K562 (cell line): ENCODE data around the gene TFAP2A. TPM values are rescaled to one million over a fixed set of nuclear protein-coding genes. Genes with fewer than 3 reads are reported as not detected.

Source experiments
- ATAC-seq: fragments of 200-7000 bp; cut with Tn5 transposase; 3 replicates; pipeline ENCODE4 v1.9.1; 2020; ENCODE audit warnings: moderate library complexity
- BruUV-seq: library from RNA; stranded (reverse); fragments of 400-500 nt; replicated peaks from 2 replicates; lab custom pipeline; 2021; lab: Mats Ljungman, UMichigan
- CTCF ChIA-PET: fragments of 300-600 bp; formaldehyde crosslinking; extraction: SDS; loops from one replicate; lab custom pipeline; 2021; ENCODE audit warnings: low intra/inter-chr PET ratio; lab: Yijun Ruan, JAX
- POLR2A ChIA-PET: fragments of 300-600, 350-650 bp; sonication (Branson Sonifier 250); formaldehyde crosslinking; extraction: SDS; loops from one replicate; lab custom pipeline; 2021; ENCODE audit warnings: antibody characterized with exemption, inconsistent platforms; lab: Yijun Ruan, JAX
- DNase-seq, 4 experiments: peaks; one replicate each; pipeline versions ENCODE4 v3.0.0 to v3.0.0-alpha.2; 2011 to 2018; ENCODE audit warnings: low spot score in 3 of 4, mixed read lengths in 3 of 4; ENCODE audit errors: extremely low read depth in 1 of 4
- FAIRE-seq: peaks from 2 replicates; lab custom pipeline; 2011; peaks lifted over from hg19 to GRCh38; lab: Jason Lieb, UNC
- H2AFZ ChIP-seq: 2 replicates; pipeline ENCODE4 v1.6.0; 2011; ENCODE audit warnings: low read depth, low read length, control low read depth, inconsistent platforms
- H3K27ac ChIP-seq: fragments of 200-600 bp; 3 replicates; pipeline ENCODE4 v1.8.0; 2011; ENCODE audit warnings: low read depth, mild to moderate bottlenecking, control low read depth, inconsistent platforms, low read length, moderate library complexity, mixed read lengths; ENCODE audit errors: extremely low read depth
- H3K27me3 ChIP-seq, 2 experiments: fragments of 300-600 bp in 1 of 2; 2 replicates in 1 of 2; 3 replicates in 1 of 2; pipeline versions ENCODE4 v1.6.0 to v1.8.0; 2011; ENCODE audit warnings: inconsistent platforms in 2 of 2, low read length in 2 of 2, mild to moderate bottlenecking in 1 of 2, mixed read lengths in 1 of 2, moderate library complexity in 1 of 2; ENCODE audit not compliant: control insufficient read depth in 2 of 2, insufficient read depth in 2 of 2
- H3K36me3 ChIP-seq: fragments of 300-600 bp; 3 replicates; pipeline ENCODE4 v1.8.0; 2011; ENCODE audit warnings: mild to moderate bottlenecking, low read length, inconsistent platforms; ENCODE audit not compliant: control insufficient read depth, insufficient read depth
- H3K4me1 ChIP-seq, 2 experiments: fragments of 200-600 bp in 1 of 2; replicated peaks in 1 of 2; 2 replicates in 1 of 2; 3 replicates in 1 of 2; pipeline versions ENCODE4 v1.5.1 to v1.8.0; 2011; ENCODE audit warnings: inconsistent platforms in 2 of 2, low read length in 2 of 2, mild to moderate bottlenecking in 1 of 2, mixed read lengths in 1 of 2, moderate library complexity in 1 of 2; ENCODE audit not compliant: control insufficient read depth in 2 of 2, insufficient read depth in 2 of 2
- H3K4me2 ChIP-seq: 2 replicates; pipeline ENCODE4 v1.6.1; 2011; ENCODE audit warnings: low read length, control low read depth, inconsistent platforms, mixed read lengths; ENCODE audit not compliant: insufficient read depth
- H3K4me3 ChIP-seq: fragments of 200-600 bp; sonication (generic), shearing (Covaris generic); 2 replicates; pipeline ENCODE4 v1.5.1; 2016; ENCODE audit warnings: control low read depth, inconsistent platforms
- H3K79me2 ChIP-seq: fragments of 200-600 bp; 3 replicates; pipeline ENCODE4 v1.8.0; 2011; ENCODE audit warnings: low read length, inconsistent platforms; ENCODE audit not compliant: control insufficient read depth, insufficient read depth
- H3K9ac ChIP-seq, 2 experiments: 2 replicates each; pipeline versions ENCODE4 v1.6.0 to v1.6.1; 2011; ENCODE audit warnings: low read depth in 2 of 2, low read length in 2 of 2, control low read depth in 1 of 2, inconsistent platforms in 1 of 2, mild to moderate bottlenecking in 1 of 2, mixed read lengths in 1 of 2; ENCODE audit not compliant: insufficient read depth in 1 of 2
- H3K9me1 ChIP-seq: one replicate; pipeline ENCODE4 v1.6.0; 2011; ENCODE audit warnings: inconsistent platforms, mild to moderate bottlenecking, low read length, moderate library complexity; ENCODE audit not compliant: control insufficient read depth, insufficient read depth
- H3K9me3 ChIP-seq: replicated peaks from 2 replicates; pipeline ENCODE4 v1.5.1; 2011; ENCODE audit warnings: low read depth, low read length, inconsistent platforms; ENCODE audit not compliant: control insufficient read depth, insufficient read depth
- H4K20me1 ChIP-seq: replicated peaks from 2 replicates; pipeline ENCODE4 v1.6.1; 2011; ENCODE audit warnings: low read length, inconsistent platforms, mixed read lengths; ENCODE audit not compliant: control insufficient read depth, insufficient read depth
- ARID3A ChIP-seq: IDR thresholded peaks from 2 replicates; pipeline ENCODE4 v1.6.1; 2012; ENCODE audit warnings: low read depth, low read length, improper control_type of control experiment, borderline replicate concordance
- CBX1 ChIP-seq: sonication (generic); IDR thresholded peaks from 2 replicates; pipeline ENCODE4 v1.6.1; 2016; ENCODE audit warnings: antibody characterized with exemption, low read depth, mild to moderate bottlenecking
- CTCF ChIP-seq, 3 experiments: IDR thresholded peaks in 2 of 3; conservative IDR thresholded peaks in 1 of 3; 2 replicates each; pipeline ENCODE4 v1.5.1; 2011 to 2012; ENCODE audit warnings: low read length in 3 of 3, mild to moderate bottlenecking in 3 of 3, control low read depth in 2 of 3, improper control_type of control experiment in 1 of 3, inconsistent platforms in 1 of 3, low read depth in 1 of 3, mixed read lengths in 1 of 3, moderate library complexity in 1 of 3; ENCODE audit not compliant: insufficient read depth in 2 of 3
- RAD21 ChIP-seq, 2 experiments: fragments of 250-450 bp in 1 of 2; fragments of 450-650 bp in 1 of 2; sonication (Bioruptor Pico) in 1 of 2; formaldehyde crosslinking in 1 of 2; IDR thresholded peaks in 1 of 2; conservative IDR thresholded peaks in 1 of 2; 2 replicates each; pipeline versions ENCODE4 v1.4.0 to v1.8.0; 2020 to 2022; ENCODE audit warnings: mild to moderate bottlenecking in 2 of 2, moderate library complexity in 1 of 2
- TFE3 ChIP-seq: fragments of 450-650 bp; formaldehyde crosslinking; IDR thresholded peaks from 2 replicates; pipeline ENCODE4 v1.4.0; 2020; ENCODE audit warnings: mild to moderate bottlenecking, mixed read lengths
- ZNF512 ChIP-seq: IDR thresholded peaks from 2 replicates; pipeline ENCODE4 v1.6.1; 2016; ENCODE audit warnings: missing genetic modification characterization, missing compliant biosample characterization
- WGBS: fragments of 100-300 bp; shearing (Covaris generic); methylation state at CpG from one replicate; pipeline ENCODE4 v1.1.6; 2016; ENCODE audit warnings: low coverage, mixed read lengths; ENCODE audit not compliant: insufficient coverage; ENCODE audit errors: missing lambda C conversion rate; 5-methylcytosine and 5-hydroxymethylcytosine counted together
- in situ Hi-C: fragments of 300-500 bp; cut with MboI; formaldehyde crosslinking; loops from 4 replicates; pipeline ENCODE4 v1.15.0; 2018; ENCODE audit warnings: inconsistent platforms, mixed read lengths
- intact Hi-C: fragments of 100-400 bp; cut with micrococcal nuclease; formaldehyde crosslinking; loops from 2 replicates; pipeline ENCODE4 v1.14.2; 2022
- polyA plus RNA-seq, 8 experiments: library from polyadenylated mRNA; depleted of rRNA in 4 of 8; stranded (reverse) in 5 of 8; unstranded in 3 of 8; fragments of >200 nt; fragmentation: Nextera tagmentation in 2 of 8; fragmentation: Illumina TruSeq in 1 of 8; extraction: Ambion mirVana in 2 of 8; extraction: Trizol in 1 of 8; gene quantifications; 2 replicates each; pipeline versions ENCODE4 v1.2.1 to v1.2.3, GENCODE V29; 2011 to 2014; ENCODE audit warnings: inconsistent platforms in 1 of 8, missing spikeins in 1 of 8
- total RNA-seq, 7 experiments: library from RNA; depleted of rRNA in 6 of 7; stranded (reverse); fragments of >200 nt in 6 of 7; fragmentation: Illumina TruSeq in 2 of 7; extraction: Trizol in 2 of 7; gene quantifications; 2 replicates each; pipeline versions ENCODE4 v1.2.1 to v1.2.3, GENCODE V29; 2011 to 2021; ENCODE audit warnings: low replicate concordance in 1 of 7

TFAP2A gene
- total and polyA plus RNA-seq, 9 of the 15 experiments (the other 6 are each of a cell fraction or from before 2014, with no cell fraction given) = 0.14 to 0.53 (median 0.19) TPM; not detected in 1

GRCh38 chr6:10415617-10416480 lies 975 bp upstream of the TFAP2A start (continued):
- no peak for TF ChIP-seq TFE3
- TF ChIP-seq, all 486 proteins: peak for 0

GRCh38 chr6:10413850-10414738 lies 780 bp downstream of the TFAP2A start:
- H3K9me3 ChIP-seq = 0 out of 2 replicates have a peak, but pooled peaks cover 2% of the 10 kb centered on the region
- no peaks in the 10 kb centered on the region for H3K79me2 ChIP-seq
- no TSS peak for BruUV-seq
- in situ Hi-C loops (no loop called here), intact Hi-C loops (no loop called here)
- POLR2A ChIA-PET = interaction anchor here (0.7 to 2.3 kb wide), 9 partner anchors 8 to 322 kb away, joined by 3 to 10 read pairs (median 3); no protein-coding TSS in a partner anchor
- CTCF ChIA-PET = interaction anchor here (0.6 to 0.7 kb wide), 2 partner anchors 730 to 1431 kb away, joined by 3 to 4 read pairs; no protein-coding TSS in a partner anchor
- ATAC-seq = peak; percentile 80
- H3K27ac ChIP-seq = no peak overlapping the region
- peak overlapping the region in 1 of 2 experiments; percentile 74; a peak in 1 of 4 replicates for H3K9ac ChIP-seq
- no peaks in the 10 kb centered on the region for H3K36me3 ChIP-seq
- H2AFZ ChIP-seq = peak overlapping the region; percentile 30
- peak; percentile 48 for FAIRE-seq
- no peaks in the 10 kb centered on the region for H4K20me1 ChIP-seq
- H3K4me1 ChIP-seq = peaks cover 0 to 54% of the 10 kb centered on the region in 2 experiments; a peak in 3 of 5 replicates
- 9% methylated on average over 36 of the region's 37 CpGs for WGBS
- peak overlapping the region; percentile 54; the same call in 1 of the 2 replicates for H3K4me2 ChIP-seq
- no peaks in the 10 kb centered on the region for H3K9me1 ChIP-seq
- DNase-seq = peak in 2 of 4 experiments; percentile 32 to 42
- H3K27me3 ChIP-seq = peaks cover 13 to 49% of the 10 kb centered on the region in 2 experiments
- H3K4me3 ChIP-seq = 0 out of 2 replicates have a peak overlapping the region, but pooled peaks have one; percentile 3
- TF ChIP-seq CBX1 (0 out of 2 replicates have a peak, but pooled peaks have one; percentile 41), ARID3A (no peak), CTCF (IDR thresholded peaks at IDR 0.05 in 2 of 3, conservative IDR thresholded peaks at IDR 0.05 in 1 of 3; ENCODE audit: insufficient read depth in 2 of 3, low read depth in 1 of 3, low read length in 3 of 3) (peak; percentile 20 to 47 (median 33); a peak in 3 of 6 replicates), ZNF512 (peak; percentile 69; the same call in 1 of the 2 replicates), RAD21 (CRISPR knock-in tag; conservative IDR thresholded peaks at IDR 0.05 in 1 of 2, IDR thresholded peaks at IDR 0.05 in 1 of 2) (peak in 1 of 2 experiments; percentile 29; a peak in 2 of 4 replicates)
